Measurements from ENCODE around the gene PGA5.

Gene PGA5

GRCh38 chr11:61270354-61271076 lies 29.5 kb downstream of the PGA5 start:
- DNase-seq = no peak

- no peak for DNase-seq
These were observed 31.8 kb downstream of the PGA5 start for GRCh38 chr11:61272731-61273130.

- DNase-seq = no peak
These were observed 32.5 kb downstream of the PGA5 start for GRCh38 chr11:61273178-61274078.

GRCh38 chr11:61274084-61274483 lies 33.1 kb downstream of the PGA5 start:
- no peak for DNase-seq

- no peak for DNase-seq
These were observed 34.2 kb downstream of the PGA5 start for GRCh38 chr11:61275191-61275590.

- no peak for DNase-seq
These were observed 36.4 kb downstream of the PGA5 start for GRCh38 chr11:61277186-61278000.

- DNase-seq = no peak
These were observed 37.1 kb downstream of the PGA5 start for GRCh38 chr11:61278001-61278470.

- DNase-seq = no peak
These were observed 39.1 kb downstream of the PGA5 start for GRCh38 chr11:61279934-61280659.

- no peak for DNase-seq
These were observed 40.1 kb downstream of the PGA5 start for GRCh38 chr11:61280883-61281580.

- DNase-seq = no peak
These were observed 40.7 kb downstream of the PGA5 start for GRCh38 chr11:61281581-61282250.

GRCh38 chr11:61283613-61284012 lies 42.6 kb downstream of the PGA5 start:
- DNase-seq = no peak

- no peak for DNase-seq
These were observed 46.5 kb downstream of the PGA5 start for GRCh38 chr11:61287338-61287977.

GRCh38 chr11:61290905-61291690 lies 50.1 kb downstream of the PGA5 start:
- DNase-seq = no peak

- DNase-seq = no peak
These were observed 51.4 kb downstream of the PGA5 start for GRCh38 chr11:61292356-61292755.

GRCh38 chr11:61293867-61294716 lies 53.1 kb downstream of the PGA5 start:
- DNase-seq = no peak

- no peak for DNase-seq
These were observed 54.0 kb downstream of the PGA5 start, which contains the start of gene VWCE for GRCh38 chr11:61294717-61295595. VWCE (minus strand) TSS chr11:61295316; CDS start chr11:61295037, 279 bp downstream.

GRCh38 chr11:61295596-61295926 lies 54.6 kb downstream of the PGA5 start:
- no peak for DNase-seq

GRCh38 chr11:61297341-61297740 lies 56.4 kb downstream of the PGA5 start:
- no peak for DNase-seq

All from NK-92 treated with Interleukin-12 subunit alpha and Interleukin-12 subunit beta, amount 100 ng/mL, for 24 hours (cell line).